ENCODE results near the gene MAP6. TPM values are rescaled to one million over a fixed set of nuclear protein-coding genes. Genes with fewer than 3 reads are reported as not detected.

The MAP6 gene
- total RNA-seq, 1 donor from 2014 or later: 2.1 TPM

DNA sequence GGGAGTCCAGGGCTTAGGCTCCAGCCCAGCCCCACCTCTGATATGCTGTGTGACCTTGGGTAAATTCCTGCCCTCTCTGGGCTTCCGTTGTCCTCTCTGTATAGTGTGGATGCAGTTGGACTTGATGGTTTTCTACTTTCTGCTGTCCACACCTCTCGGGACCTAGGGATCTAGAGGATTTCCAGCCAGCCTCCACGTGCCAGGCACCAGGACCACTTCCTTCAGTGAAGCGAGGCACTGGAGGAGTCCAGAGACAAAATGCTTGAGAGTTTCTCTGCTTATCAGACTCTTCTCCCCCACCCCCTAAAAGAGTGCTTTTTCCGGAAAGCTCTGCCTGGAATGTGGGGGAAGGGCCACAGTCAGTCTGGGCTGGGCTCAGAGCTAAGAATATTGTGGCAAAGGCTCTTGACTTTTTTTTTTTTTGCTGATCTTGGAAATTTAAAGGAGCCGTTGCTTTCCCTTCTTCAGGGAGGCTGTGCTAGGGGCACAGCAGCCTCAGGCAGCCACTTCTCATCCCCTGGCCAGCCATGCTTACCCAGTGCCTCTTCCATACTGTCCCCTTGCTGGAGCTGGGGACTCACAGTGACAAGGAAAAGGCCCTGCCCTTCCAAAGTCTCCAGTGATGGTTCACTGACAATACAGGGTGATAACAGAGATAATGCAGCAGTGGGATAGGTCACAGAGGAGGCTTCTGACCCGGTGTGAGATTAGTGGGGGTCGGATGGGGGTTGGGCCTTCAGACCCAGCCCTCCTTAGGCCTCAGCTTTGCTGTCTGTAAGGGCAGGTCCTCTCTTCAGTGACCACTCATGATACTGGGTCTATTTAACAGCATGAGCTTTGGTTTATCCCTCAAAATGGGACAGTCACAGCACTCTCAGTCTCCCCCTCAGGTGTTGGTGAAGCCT lies 109.6 kb downstream of the MAP6 start:
- peak overlapping the region; percentile 100 for H3K27ac ChIP-seq (ENCODE audit: low read depth, low read length)
- H3K4me3 ChIP-seq (ENCODE audit: low read length in 3 of 3): peak overlapping the region in 2 of 3 donors; percentile 17 to 52
- no peaks in the 10 kb centered on the region for H3K36me3 ChIP-seq (ENCODE audit: control insufficient read depth in 3 of 3, insufficient read depth in 3 of 3, low read length in 3 of 3)
- no peaks in the 10 kb centered on the region for H3K9me3 ChIP-seq (ENCODE audit: control insufficient read depth in 3 of 3, low read length in 3 of 3)
- H3K4me1 ChIP-seq (ENCODE audit: control insufficient read depth in 3 of 3, insufficient read depth in 3 of 3, low read length in 3 of 3): peaks cover 70 to 77% (median 73%) of the 10 kb centered on the region in 3 donors
- H3K27me3 ChIP-seq (ENCODE audit: control insufficient read depth in 3 of 3, insufficient read depth in 3 of 3, low read length in 3 of 3): no peaks in the 10 kb centered on the region
- peak overlapping the region; percentile 32 to 66 (median 61) for H3K9ac ChIP-seq (ENCODE audit: low read depth in 1 of 3, low read length in 3 of 3)

DNA sequence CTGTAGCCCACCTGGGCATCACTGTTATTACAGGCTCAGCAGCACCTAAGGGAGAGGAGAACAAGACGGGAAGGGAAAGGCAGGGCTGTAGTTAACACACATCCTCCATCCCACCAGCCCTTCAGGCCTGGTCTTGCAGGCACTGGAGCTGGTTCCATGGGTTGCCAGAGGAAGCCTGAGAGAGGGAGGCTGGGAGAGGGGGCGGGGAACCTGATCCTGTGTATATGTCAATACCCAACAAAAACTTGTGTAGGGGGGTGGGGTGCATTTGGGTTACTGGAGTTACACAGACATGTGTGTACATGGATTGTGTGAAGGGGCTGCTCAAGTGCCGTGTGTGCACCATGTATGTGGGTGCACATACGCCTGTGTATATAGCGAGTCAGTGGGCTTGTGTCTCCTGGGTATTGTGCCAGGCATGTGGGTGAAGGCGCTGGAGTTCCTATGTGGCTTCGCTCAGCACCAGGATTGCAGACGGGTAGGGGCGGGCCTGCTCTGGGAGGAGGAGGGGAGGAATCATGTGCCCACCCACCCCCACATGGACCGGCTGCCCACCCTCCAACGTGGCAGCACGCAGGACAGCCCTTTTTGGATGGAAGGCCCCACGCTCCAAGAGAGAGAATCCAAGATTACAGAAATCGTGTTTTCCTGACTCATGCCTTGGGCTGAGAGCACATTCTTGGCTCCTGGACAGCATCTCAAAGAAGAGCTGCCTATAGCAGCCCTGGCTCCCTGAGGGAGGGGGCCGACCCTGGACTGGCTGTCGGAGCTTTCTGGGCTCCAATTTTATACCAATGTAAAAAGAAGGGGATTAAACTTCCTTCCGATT lies 111.0 kb downstream of the MAP6 start:
- H3K9ac ChIP-seq (ENCODE audit: low read depth in 1 of 3, low read length in 3 of 3): peak overlapping the region in 2 of 3 donors; percentile 1 to 66
- peak overlapping the region in 1 of 3 donors; percentile 17 for H3K4me3 ChIP-seq (ENCODE audit: low read length in 3 of 3)
- peaks cover 66 to 77% (median 72%) of the 10 kb centered on the region in 3 donors for H3K4me1 ChIP-seq (ENCODE audit: control insufficient read depth in 3 of 3, insufficient read depth in 3 of 3, low read length in 3 of 3)
- H3K9me3 ChIP-seq (ENCODE audit: control insufficient read depth in 3 of 3, low read length in 3 of 3): no peaks in the 10 kb centered on the region
- H3K27me3 ChIP-seq (ENCODE audit: control insufficient read depth in 3 of 3, insufficient read depth in 3 of 3, low read length in 3 of 3): no peaks in the 10 kb centered on the region
- peak overlapping the region; percentile 100 for H3K27ac ChIP-seq (ENCODE audit: low read depth, low read length)
- H3K36me3 ChIP-seq (ENCODE audit: control insufficient read depth in 3 of 3, insufficient read depth in 3 of 3, low read length in 3 of 3): no peaks in the 10 kb centered on the region

DNA sequence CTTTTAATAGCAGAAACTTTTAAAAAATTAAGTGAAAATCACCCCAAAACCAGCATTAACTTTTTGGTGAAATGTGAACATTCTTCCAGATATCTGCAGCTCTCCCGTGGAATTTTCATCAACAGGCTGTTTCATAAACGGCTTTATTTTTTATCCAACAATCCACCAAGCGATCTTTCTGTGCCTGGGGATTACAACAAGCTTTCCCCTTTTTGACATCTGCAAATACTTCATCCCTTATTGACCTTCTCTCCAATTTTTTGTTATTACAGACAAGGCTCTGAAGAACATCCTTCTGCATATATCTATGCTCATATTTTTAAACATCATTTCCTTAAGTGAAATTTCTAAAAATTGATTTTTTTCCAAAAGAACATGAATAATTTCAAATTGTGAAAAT lies 112.6 kb downstream of the MAP6 start:
- Histone ChIP-seq H3K9ac (ENCODE audit: low read depth in 1 of 3, low read length in 3 of 3) (no peak overlapping the region), H3K9me3 (ENCODE audit: control insufficient read depth in 3 of 3, low read length in 3 of 3) (no peaks in the 10 kb centered on the region), H3K4me3 (ENCODE audit: low read length in 3 of 3) (no peak overlapping the region), H3K27ac (ENCODE audit: low read depth, low read length) (no peak overlapping the region), H3K27me3 (ENCODE audit: control insufficient read depth in 3 of 3, insufficient read depth in 3 of 3, low read length in 3 of 3) (no peaks in the 10 kb centered on the region), H3K36me3 (ENCODE audit: control insufficient read depth in 3 of 3, insufficient read depth in 3 of 3, low read length in 3 of 3) (no peaks in the 10 kb centered on the region), H3K4me1 (ENCODE audit: control insufficient read depth in 3 of 3, insufficient read depth in 3 of 3, low read length in 3 of 3) (peaks cover 58 to 66% (median 61%) of the 10 kb centered on the region in 3 donors)

DNA sequence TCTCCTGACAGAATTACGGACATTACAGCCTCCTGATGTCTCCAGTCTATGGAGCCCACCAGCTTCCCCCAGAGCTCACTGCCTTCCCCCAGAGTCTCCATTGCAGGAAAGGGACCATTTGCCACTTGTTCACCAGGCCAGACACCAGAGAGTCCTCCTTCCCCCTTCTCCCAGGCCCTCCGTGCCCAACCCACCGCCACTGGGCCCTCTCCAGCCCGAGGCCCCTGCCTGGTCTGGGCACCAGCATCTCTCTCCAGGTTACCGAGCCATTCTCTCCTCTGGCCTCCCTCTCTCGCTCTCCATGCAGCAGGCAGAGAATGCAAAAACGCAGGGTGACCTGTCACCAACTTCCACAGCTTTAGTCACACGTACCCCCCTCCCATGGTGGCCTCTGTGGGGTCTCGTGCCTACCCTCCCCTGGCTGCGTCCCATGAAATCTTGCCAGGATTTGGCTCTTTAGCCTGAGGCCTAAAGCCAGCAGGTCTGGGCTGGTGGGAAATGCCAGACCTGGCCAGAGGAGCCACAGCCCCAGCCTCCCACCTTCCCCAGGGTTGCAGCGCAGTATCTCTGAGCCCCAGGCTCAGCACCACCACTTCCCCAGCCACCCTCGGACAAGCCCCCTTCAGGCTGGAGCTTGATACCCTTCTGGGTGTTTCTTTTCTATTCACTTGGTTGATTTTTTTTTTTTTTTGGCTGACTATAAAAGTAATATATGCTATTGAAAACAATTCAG lies 113.6 kb downstream of the MAP6 start:
- H3K27me3 ChIP-seq (ENCODE audit: control insufficient read depth in 3 of 3, insufficient read depth in 3 of 3, low read length in 3 of 3): no peaks in the 10 kb centered on the region
- H3K4me3 ChIP-seq (ENCODE audit: low read length in 3 of 3): peak overlapping the region; percentile 17 to 48 (median 29)
- H3K9me3 ChIP-seq (ENCODE audit: control insufficient read depth in 3 of 3, low read length in 3 of 3): no peaks in the 10 kb centered on the region
- peak overlapping the region in 2 of 3 donors; percentile 60 to 68 for H3K9ac ChIP-seq (ENCODE audit: low read depth in 1 of 3, low read length in 3 of 3)
- H3K4me1 ChIP-seq (ENCODE audit: control insufficient read depth in 3 of 3, insufficient read depth in 3 of 3, low read length in 3 of 3): peaks cover 53 to 60% (median 56%) of the 10 kb centered on the region in 3 donors
- no peaks in the 10 kb centered on the region for H3K36me3 ChIP-seq (ENCODE audit: control insufficient read depth in 3 of 3, insufficient read depth in 3 of 3, low read length in 3 of 3)
- peak overlapping the region; percentile 59 for H3K27ac ChIP-seq (ENCODE audit: low read depth, low read length)

DNA sequence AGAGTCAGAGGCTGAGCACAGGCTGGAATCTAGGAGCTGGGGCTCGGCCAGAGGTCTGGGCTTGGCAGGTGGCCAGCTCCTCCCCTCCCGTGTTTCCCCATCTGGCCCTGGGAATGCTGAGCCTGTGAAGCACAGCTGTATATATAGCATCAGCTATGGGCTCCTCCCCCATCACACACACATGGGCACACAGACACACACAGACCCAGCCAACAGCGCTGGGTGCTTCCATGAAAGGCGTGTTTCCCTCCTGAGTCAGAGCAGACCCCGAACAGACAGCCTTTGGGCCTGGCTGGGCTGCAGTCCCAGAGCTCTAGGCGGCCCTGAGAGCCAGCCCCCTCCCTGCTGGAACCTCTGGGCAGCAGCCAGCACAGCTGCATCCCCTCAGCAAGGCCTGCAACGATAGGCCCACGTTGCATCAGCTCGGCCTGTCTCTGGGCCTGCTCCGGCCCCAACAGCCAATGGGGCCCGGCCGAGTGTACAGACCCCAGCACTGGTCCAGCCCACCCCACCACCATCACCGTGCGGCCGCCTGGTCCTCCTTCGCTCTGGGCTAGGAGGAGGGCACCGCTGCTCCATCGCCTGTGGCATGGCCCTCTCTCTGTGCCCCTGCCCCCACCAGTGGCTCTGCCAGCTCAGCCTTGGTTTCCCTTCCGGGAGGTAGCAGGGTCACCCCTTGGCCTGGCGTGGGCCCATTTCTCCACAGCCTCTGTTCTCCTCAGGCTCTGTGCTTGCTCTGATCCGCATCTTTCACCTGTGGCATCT lies 114.4 kb downstream of the MAP6 start:
- Histone ChIP-seq H3K27me3 (ENCODE audit: control insufficient read depth in 3 of 3, insufficient read depth in 3 of 3, low read length in 3 of 3) (no peaks in the 10 kb centered on the region), H3K4me3 (ENCODE audit: low read length in 3 of 3) (peak overlapping the region; percentile 17 to 52 (median 48)), H3K4me1 (ENCODE audit: control insufficient read depth in 3 of 3, insufficient read depth in 3 of 3, low read length in 3 of 3) (peaks cover 48 to 52% (median 51%) of the 10 kb centered on the region in 3 donors)

DNA sequence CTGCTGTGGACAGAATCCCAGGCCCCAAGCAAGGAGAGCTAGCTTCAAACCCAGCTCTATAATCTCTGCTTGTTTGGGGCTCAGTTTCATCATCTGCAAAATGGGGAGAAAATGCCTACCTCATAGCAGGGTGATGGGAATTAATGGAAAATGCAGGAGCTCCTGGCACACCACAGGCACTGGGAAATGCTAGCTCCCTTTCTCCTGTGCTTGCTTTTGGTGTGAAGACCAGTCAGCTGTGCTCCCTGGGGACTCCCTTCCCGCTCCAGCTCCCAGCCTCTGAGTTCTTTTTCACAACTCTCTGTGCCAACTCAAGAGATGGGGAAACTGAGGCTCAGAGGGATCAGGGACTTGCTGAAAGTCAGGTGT lies 115.0 kb downstream of the MAP6 start:
- Histone ChIP-seq H3K27ac (ENCODE audit: low read depth, low read length) (peak overlapping the region; percentile 59), H3K4me1 (ENCODE audit: control insufficient read depth in 3 of 3, insufficient read depth in 3 of 3, low read length in 3 of 3) (peaks cover 42 to 46% (median 45%) of the 10 kb centered on the region in 3 donors), H3K36me3 (ENCODE audit: control insufficient read depth in 3 of 3, insufficient read depth in 3 of 3, low read length in 3 of 3) (no peaks in the 10 kb centered on the region), H3K9ac (ENCODE audit: low read depth in 1 of 3, low read length in 3 of 3) (peak overlapping the region in 1 of 3 donors; percentile 45), H3K4me3 (ENCODE audit: low read length in 3 of 3) (peak overlapping the region in 1 of 3 donors; percentile 13), H3K9me3 (ENCODE audit: control insufficient read depth in 3 of 3, low read length in 3 of 3) (no peaks in the 10 kb centered on the region), H3K27me3 (ENCODE audit: control insufficient read depth in 3 of 3, insufficient read depth in 3 of 3, low read length in 3 of 3) (no peaks in the 10 kb centered on the region)

More for the DNA sequence above, 114.4 kb downstream of the MAP6 start:
- Histone ChIP-seq H3K36me3 (ENCODE audit: control insufficient read depth in 3 of 3, insufficient read depth in 3 of 3, low read length in 3 of 3) (no peaks in the 10 kb centered on the region), H3K9me3 (ENCODE audit: control insufficient read depth in 3 of 3, low read length in 3 of 3) (no peaks in the 10 kb centered on the region), H3K9ac (ENCODE audit: low read depth in 1 of 3, low read length in 3 of 3) (peak overlapping the region in 2 of 3 donors; percentile 60 to 68), H3K27ac (ENCODE audit: low read depth, low read length) (peak overlapping the region; percentile 59)

DNA sequence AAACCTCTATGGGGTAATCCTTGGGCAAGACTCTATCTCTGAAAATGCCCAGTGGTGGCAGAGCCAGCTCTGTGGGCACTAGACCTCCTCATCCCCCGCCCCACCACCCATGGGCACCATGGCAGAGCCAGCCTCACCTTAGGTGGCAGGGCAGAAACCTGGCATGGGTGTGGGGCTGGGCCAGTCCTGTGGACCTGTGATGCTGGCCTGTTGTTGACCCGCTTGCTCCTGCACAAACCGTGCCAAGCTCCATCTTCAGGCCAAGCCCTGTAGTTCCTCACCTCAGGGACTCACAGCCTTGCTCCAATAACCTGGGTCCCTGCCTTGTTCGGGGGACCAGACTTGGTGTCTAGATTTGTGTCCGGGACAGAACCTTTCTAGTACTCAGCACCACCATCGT lies 115.7 kb downstream of the MAP6 start:
- H3K27me3 ChIP-seq (ENCODE audit: control insufficient read depth in 3 of 3, insufficient read depth in 3 of 3, low read length in 3 of 3): no peaks in the 10 kb centered on the region
- no peak overlapping the region for H3K9ac ChIP-seq (ENCODE audit: low read depth in 1 of 3, low read length in 3 of 3)
- H3K27ac ChIP-seq (ENCODE audit: low read depth, low read length): no peak overlapping the region
- no peak overlapping the region for H3K4me3 ChIP-seq (ENCODE audit: low read length in 3 of 3)
- no peaks in the 10 kb centered on the region for H3K36me3 ChIP-seq (ENCODE audit: control insufficient read depth in 3 of 3, insufficient read depth in 3 of 3, low read length in 3 of 3)
- H3K9me3 ChIP-seq (ENCODE audit: control insufficient read depth in 3 of 3, low read length in 3 of 3): no peaks in the 10 kb centered on the region
- peaks cover 35 to 39% (median 38%) of the 10 kb centered on the region in 3 donors for H3K4me1 ChIP-seq (ENCODE audit: control insufficient read depth in 3 of 3, insufficient read depth in 3 of 3, low read length in 3 of 3)

DNA sequence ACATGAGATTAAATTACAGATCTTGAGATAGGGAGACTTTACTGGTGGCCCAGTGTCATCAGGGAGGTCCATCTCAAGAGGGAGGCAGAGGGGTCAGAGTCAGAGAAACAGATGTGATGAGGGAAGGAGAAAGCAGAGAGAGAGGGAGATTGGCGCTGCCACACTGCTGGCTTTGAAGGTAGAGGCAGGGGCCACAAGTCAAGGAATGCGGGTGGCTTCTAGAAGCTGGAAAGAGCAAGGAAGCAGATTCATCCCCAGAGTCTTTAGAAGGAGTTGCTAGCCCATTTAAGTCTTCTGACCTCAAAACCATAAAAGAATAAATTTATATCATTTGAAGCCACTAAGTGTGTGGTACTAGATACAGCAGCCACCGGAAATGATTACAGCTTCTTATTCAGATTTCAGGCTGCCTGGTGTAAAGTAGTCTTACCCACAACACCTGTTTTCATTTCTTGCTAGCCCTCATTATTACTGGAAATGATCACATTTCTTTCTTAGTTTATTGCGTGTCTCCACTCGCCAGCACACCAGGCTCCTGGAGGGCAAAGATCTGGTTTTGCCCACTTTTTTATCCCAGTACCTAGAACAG lies 119.4 kb downstream of the MAP6 start:
- Histone ChIP-seq H3K4me3 (ENCODE audit: low read length in 3 of 3) (no peak overlapping the region), H3K27ac (ENCODE audit: low read depth, low read length) (no peak overlapping the region), H3K27me3 (ENCODE audit: control insufficient read depth in 3 of 3, insufficient read depth in 3 of 3, low read length in 3 of 3) (peaks cover 0 to 2% (median 0%) of the 10 kb centered on the region in 3 donors), H3K4me1 (ENCODE audit: control insufficient read depth in 3 of 3, insufficient read depth in 3 of 3, low read length in 3 of 3) (peaks cover 16 to 20% (median 17%) of the 10 kb centered on the region in 3 donors), H3K36me3 (ENCODE audit: control insufficient read depth in 3 of 3, insufficient read depth in 3 of 3, low read length in 3 of 3) (no peaks in the 10 kb centered on the region), H3K9me3 (ENCODE audit: control insufficient read depth in 3 of 3, low read length in 3 of 3) (no peaks in the 10 kb centered on the region), H3K9ac (ENCODE audit: low read depth in 1 of 3, low read length in 3 of 3) (no peak overlapping the region)

Data from skeletal muscle tissue (tissue), 4 donors.